SK-N-SH treated with all-trans-retinoic acid at 6 μM for 48 hours (cell line): ENCODE data around the gene ASB3.

ENCODE experiments used
- ATAC-seq: fragments of 200-7000 bp; cut with Tn5 transposase; 3 replicates; pipeline ENCODE4 v1.9.1; 2020; ENCODE audit warnings: mild to moderate bottlenecking, moderate library complexity
- ARNTL ChIP-seq: fragments of 450-650 bp; formaldehyde crosslinking; IDR thresholded peaks from 2 replicates; pipeline ENCODE4 v1.5.0; 2020; ENCODE audit warnings: low read depth, mild to moderate bottlenecking, moderate library complexity, borderline replicate concordance
- BACH2 ChIP-seq: fragments of 250-450 bp; sonication (Bioruptor Pico); IDR thresholded peaks from 2 replicates; pipeline ENCODE4 v1.9.0; 2021; ENCODE audit warnings: mild to moderate bottlenecking, borderline replicate concordance
- CREB5 ChIP-seq: fragments of 250-450 bp; sonication (Bioruptor Pico); IDR thresholded peaks from 2 replicates; pipeline ENCODE4 v1.5.1; 2020; ENCODE audit warnings: low read depth, mild to moderate bottlenecking, moderate library complexity
- CSDC2 ChIP-seq: fragments of 250-450 bp; sonication (Bioruptor Pico); IDR thresholded peaks from 2 replicates; pipeline ENCODE4 v1.5.0; 2020; ENCODE audit warnings: mild to moderate bottlenecking, moderate library complexity
- ESRRG ChIP-seq: fragments of 250-450 bp; sonication (Bioruptor Pico); IDR thresholded peaks from 2 replicates; pipeline ENCODE4 v1.6.1; 2021; ENCODE audit warnings: mild to moderate bottlenecking
- GLIS3 ChIP-seq: fragments of 250-450 bp; sonication (Bioruptor Pico); IDR thresholded peaks from 2 replicates; pipeline ENCODE4 v1.5.0; 2020; ENCODE audit warnings: mild to moderate bottlenecking, moderate library complexity
- ISL1 ChIP-seq: fragments of 250-450 bp; sonication (Bioruptor Pico); IDR thresholded peaks from 2 replicates; pipeline ENCODE4 v2.1.2; 2022; ENCODE audit warnings: mild to moderate bottlenecking, moderate library complexity
- OSR1 ChIP-seq: fragments of 250-450 bp; sonication (Bioruptor Pico); IDR thresholded peaks from 2 replicates; pipeline ENCODE4 v1.8.0; 2022; ENCODE audit warnings: moderate library complexity, mild to moderate bottlenecking, inconsistent platforms
- POU6F1 ChIP-seq: fragments of 250-450 bp; sonication (Bioruptor Pico); IDR thresholded peaks from 2 replicates; pipeline ENCODE4 v1.8.0; 2021; ENCODE audit warnings: low read depth, mild to moderate bottlenecking, moderate library complexity, borderline replicate concordance
- RARB ChIP-seq: fragments of 250-450 bp; sonication (Bioruptor Pico); IDR thresholded peaks from 2 replicates; pipeline ENCODE4 v1.8.0; 2021; ENCODE audit warnings: mild to moderate bottlenecking, moderate library complexity
- SNAI2 ChIP-seq: fragments of 250-450 bp; sonication (Bioruptor Pico); IDR thresholded peaks from 2 replicates; pipeline ENCODE4 v1.5.0; 2020; ENCODE audit warnings: mild to moderate bottlenecking, moderate library complexity
- ZC3H10 ChIP-seq: fragments of 250-450 bp; sonication (Bioruptor Pico); IDR thresholded peaks from 2 replicates; pipeline ENCODE4 v1.5.1; 2021; ENCODE audit warnings: mild to moderate bottlenecking, moderate library complexity
- ZFP3 ChIP-seq: fragments of 250-450 bp; sonication (Bioruptor Pico); IDR thresholded peaks from 2 replicates; pipeline ENCODE4 v1.5.0; 2020; ENCODE audit warnings: mild to moderate bottlenecking, moderate library complexity
- ZFP30 ChIP-seq: fragments of 450-650 bp; formaldehyde crosslinking; IDR thresholded peaks from 2 replicates; pipeline ENCODE4 v1.5.0; 2022; ENCODE audit warnings: mild to moderate bottlenecking, moderate library complexity
- ZNF565 ChIP-seq: fragments of 450-650 bp; formaldehyde crosslinking; conservative IDR thresholded peaks from 2 replicates; pipeline ENCODE4 v1.5.0; 2020; ENCODE audit warnings: low read depth, mild to moderate bottlenecking, moderate library complexity
- ZNF70 ChIP-seq: fragments of 450-650 bp; formaldehyde crosslinking; IDR thresholded peaks from 2 replicates; pipeline ENCODE4 v1.5.0; 2020; ENCODE audit warnings: mild to moderate bottlenecking, moderate library complexity
- ZNF8 ChIP-seq: fragments of 450-650 bp; formaldehyde crosslinking; IDR thresholded peaks from 2 replicates; pipeline ENCODE4 v1.5.0; 2020; ENCODE audit warnings: mild to moderate bottlenecking, moderate library complexity
- TF ChIP-seq, protein P1 (sequence below): fragments of 250-450 bp; sonication (Bioruptor Pico); IDR thresholded peaks from 2 replicates; pipeline ENCODE4 v1.8.0; 2020; ENCODE audit warnings: mild to moderate bottlenecking, moderate library complexity, borderline replicate concordance
- TF ChIP-seq, protein P2 (sequence below): fragments of 250-450 bp; sonication (Bioruptor Pico); IDR thresholded peaks from 2 replicates; pipeline ENCODE4 v1.5.1; 2021; ENCODE audit warnings: mild to moderate bottlenecking, moderate library complexity

The ASB3 gene

DNA sequence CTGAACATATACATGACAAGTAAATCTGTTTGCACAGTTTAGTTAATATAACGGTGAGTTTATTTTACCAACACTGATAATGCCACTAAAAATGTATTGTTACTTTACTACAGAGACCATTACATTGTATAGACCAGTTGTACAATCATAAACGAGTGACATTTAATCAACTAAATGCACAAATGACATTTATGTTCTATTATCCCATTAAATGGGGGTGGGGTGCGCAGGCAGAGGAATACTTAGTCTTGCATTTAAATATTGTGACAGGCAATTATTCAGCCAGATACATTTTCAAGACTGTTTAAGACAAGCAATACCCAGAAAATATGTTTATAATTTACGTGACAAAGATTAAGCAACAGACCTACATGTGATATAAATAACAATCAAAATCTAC is 91.2 kb downstream of the ASB3 start:
- ATAC-seq: no peak
- TF ChIP-seq, protein P1, sequence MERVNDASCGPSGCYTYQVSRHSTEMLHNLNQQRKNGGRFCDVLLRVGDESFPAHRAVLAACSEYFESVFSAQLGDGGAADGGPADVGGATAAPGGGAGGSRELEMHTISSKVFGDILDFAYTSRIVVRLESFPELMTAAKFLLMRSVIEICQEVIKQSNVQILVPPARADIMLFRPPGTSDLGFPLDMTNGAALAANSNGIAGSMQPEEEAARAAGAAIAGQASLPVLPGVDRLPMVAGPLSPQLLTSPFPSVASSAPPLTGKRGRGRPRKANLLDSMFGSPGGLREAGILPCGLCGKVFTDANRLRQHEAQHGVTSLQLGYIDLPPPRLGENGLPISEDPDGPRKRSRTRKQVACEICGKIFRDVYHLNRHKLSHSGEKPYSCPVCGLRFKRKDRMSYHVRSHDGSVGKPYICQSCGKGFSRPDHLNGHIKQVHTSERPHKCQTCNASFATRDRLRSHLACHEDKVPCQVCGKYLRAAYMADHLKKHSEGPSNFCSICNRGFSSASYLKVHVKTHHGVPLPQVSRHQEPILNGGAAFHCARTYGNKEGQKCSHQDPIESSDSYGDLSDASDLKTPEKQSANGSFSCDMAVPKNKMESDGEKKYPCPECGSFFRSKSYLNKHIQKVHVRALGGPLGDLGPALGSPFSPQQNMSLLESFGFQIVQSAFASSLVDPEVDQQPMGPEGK (CRISPR knock-in tag): no peak
- TF ChIP-seq CSDC2 (CRISPR knock-in tag) (no peak), GLIS3 (CRISPR knock-in tag) (no peak), ZNF70 (CRISPR knock-in tag) (no peak), ARNTL (CRISPR knock-in tag) (no peak), SNAI2 (CRISPR knock-in tag) (no peak), RARB (no peak), ZFP3 (CRISPR knock-in tag) (no peak), ZNF565 (CRISPR knock-in tag) (no peak), ZFP30 (CRISPR knock-in tag) (no peak), BACH2 (CRISPR knock-in tag) (no peak), CREB5 (no peak), OSR1 (CRISPR knock-in tag) (no peak), POU6F1 (CRISPR knock-in tag) (no peak), ISL1 (CRISPR knock-in tag) (no peak)
- TF ChIP-seq, protein P2, sequence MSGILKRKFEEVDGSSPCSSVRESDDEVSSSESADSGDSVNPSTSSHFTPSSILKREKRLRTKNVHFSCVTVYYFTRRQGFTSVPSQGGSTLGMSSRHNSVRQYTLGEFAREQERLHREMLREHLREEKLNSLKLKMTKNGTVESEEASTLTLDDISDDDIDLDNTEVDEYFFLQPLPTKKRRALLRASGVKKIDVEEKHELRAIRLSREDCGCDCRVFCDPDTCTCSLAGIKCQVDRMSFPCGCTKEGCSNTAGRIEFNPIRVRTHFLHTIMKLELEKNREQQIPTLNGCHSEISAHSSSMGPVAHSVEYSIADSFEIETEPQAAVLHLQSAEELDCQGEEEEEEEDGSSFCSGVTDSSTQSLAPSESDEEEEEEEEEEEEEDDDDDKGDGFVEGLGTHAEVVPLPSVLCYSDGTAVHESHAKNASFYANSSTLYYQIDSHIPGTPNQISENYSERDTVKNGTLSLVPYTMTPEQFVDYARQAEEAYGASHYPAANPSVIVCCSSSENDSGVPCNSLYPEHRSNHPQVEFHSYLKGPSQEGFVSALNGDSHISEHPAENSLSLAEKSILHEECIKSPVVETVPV (CRISPR knock-in tag): no peak

DNA sequence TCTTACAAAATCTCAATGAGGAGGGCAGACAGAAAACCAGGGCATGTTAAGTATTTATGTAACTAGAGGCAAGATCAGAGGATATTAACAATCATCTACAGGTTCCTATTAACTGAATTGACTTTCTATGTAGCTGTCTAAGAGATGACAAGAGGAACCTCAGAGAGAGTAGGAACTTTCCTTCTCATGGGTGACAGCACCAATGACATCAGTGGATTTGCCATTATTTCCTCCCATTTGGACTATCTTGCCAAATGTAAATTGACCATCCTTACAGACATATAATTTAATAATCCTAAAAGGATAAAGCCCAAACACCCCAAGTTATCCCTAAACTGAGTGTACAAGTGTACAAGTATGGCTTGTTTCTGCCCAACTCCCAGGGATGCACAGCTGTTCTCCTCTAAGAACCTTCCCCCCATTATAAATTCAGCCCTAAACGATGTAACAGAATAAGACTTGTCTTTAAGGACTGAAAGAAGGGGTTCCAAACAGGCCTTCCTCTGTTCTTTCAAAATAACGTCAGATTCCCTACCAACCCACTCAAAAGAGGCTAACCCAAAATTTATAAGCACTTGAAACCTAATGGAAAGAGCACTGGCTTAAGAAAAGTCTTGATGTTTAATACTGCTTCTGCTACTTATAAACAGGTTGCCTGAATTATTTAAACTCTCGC is 92.5 kb downstream of the ASB3 start:
- TF ChIP-seq ZNF70 (CRISPR knock-in tag) (no peak), ZNF8 (CRISPR knock-in tag) (no peak)
- ATAC-seq: no peak

DNA sequence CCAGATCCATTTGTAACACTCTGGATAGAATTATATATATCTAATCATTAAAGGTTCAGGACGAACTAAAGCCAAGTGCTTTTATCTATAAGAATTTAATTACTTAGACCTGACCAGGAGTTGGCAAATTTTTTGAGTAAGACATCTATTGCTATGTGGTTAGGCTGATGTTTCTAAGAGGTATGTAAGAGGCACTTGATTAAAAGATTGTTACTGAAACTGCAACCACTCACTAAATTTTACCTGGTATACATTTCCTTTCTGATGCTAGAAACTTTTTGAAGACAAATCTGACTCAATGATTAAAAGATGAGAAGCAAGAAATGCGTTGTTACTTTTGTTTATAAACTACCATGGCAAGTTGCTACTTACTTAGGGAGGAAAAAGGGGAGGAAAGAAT is 95.9 kb downstream of the ASB3 start:
- TF ChIP-seq ESRRG (CRISPR knock-in tag): no peak
- TF ChIP-seq ZNF8 (CRISPR knock-in tag): no peak
- TF ChIP-seq, protein P1 (CRISPR knock-in tag): no peak
- no peak for TF ChIP-seq POU6F1 (CRISPR knock-in tag)
- no peak for TF ChIP-seq ZC3H10 (CRISPR knock-in tag)
- TF ChIP-seq GLIS3 (CRISPR knock-in tag): no peak
- TF ChIP-seq ISL1 (CRISPR knock-in tag): no peak
- TF ChIP-seq ARNTL (CRISPR knock-in tag): no peak
- TF ChIP-seq ZNF70 (CRISPR knock-in tag): no peak
- TF ChIP-seq, protein P2 (CRISPR knock-in tag): no peak
- no peak for TF ChIP-seq ZFP30 (CRISPR knock-in tag)
- ATAC-seq: no peak
